DMS79 (cell line): ENCODE data around the gene LIPE.

ENCODE experiments used
- DNase-seq: peaks from one replicate; lab custom pipeline; 2025; lab: John Stamatoyannopoulos, UW

LIPE gene

GRCh38 chr19:42380155-42380554 lies 47.0 kb downstream of the LIPE start:
- DNase-seq, result no peak

- DNase-seq, result no peak
Observed at GRCh38 chr19:42378225-42379215, 48.7 kb downstream of the LIPE start.

- DNase-seq, result no peak
Observed at GRCh38 chr19:42376177-42376555, 51.0 kb downstream of the LIPE start.

- DNase-seq, result no peak
Observed at GRCh38 chr19:42375415-42376176, 51.6 kb downstream of the LIPE start.

- DNase-seq, result no peak
Observed at GRCh38 chr19:42374826-42375376, 52.3 kb downstream of the LIPE start.

- DNase-seq, result no peak
Observed at GRCh38 chr19:42370626-42371175, 56.5 kb downstream of the LIPE start.

GRCh38 chr19:42370068-42370520 lies 57.1 kb downstream of the LIPE start:
- DNase-seq, result no peak

GRCh38 chr19:42369433-42370067 lies 57.6 kb downstream of the LIPE start:
- DNase-seq, result no peak

GRCh38 chr19:42368765-42369164 lies 58.4 kb downstream of the LIPE start:
- no peak for DNase-seq

GRCh38 chr19:42368360-42368759 lies 58.8 kb downstream of the LIPE start:
- DNase-seq, result no peak

- DNase-seq, result no peak
Observed at GRCh38 chr19:42367929-42368328, 59.3 kb downstream of the LIPE start.

- DNase-seq, result no peak
Observed at GRCh38 chr19:42366673-42367072, 60.5 kb downstream of the LIPE start.

GRCh38 chr19:42363614-42364346 lies 63.4 kb downstream of the LIPE start:
- DNase-seq, result no peak

- no peak for DNase-seq
Observed at GRCh38 chr19:42362891-42363440, 64.2 kb downstream of the LIPE start.

GRCh38 chr19:42362342-42362741 lies 64.8 kb downstream of the LIPE start:
- no peak for DNase-seq

- DNase-seq, result no peak
Observed at GRCh38 chr19:42361545-42361910, 65.7 kb downstream of the LIPE start.

- no peak for DNase-seq
Observed at GRCh38 chr19:42360787-42361544, 66.2 kb downstream of the LIPE start.

GRCh38 chr19:42357290-42357689 lies 69.9 kb downstream of the LIPE start:
- DNase-seq, result no peak

GRCh38 chr19:42356686-42357085 lies 70.5 kb downstream of the LIPE start:
- no peak for DNase-seq

GRCh38 chr19:42355896-42356295 lies 71.3 kb downstream of the LIPE start:
- no peak for DNase-seq
